ENCODE results near the gene THBS1.

- TF ChIP-seq EZH2 (IDR thresholded peaks at IDR 0.05; ENCODE audit: borderline replicate concordance, insufficient read depth, low read depth, low read length, poor library complexity, severe bottlenecking) (no peak), CTCF (IDR thresholded peaks at IDR 0.05) (no peak)
These were observed 58.2 kb downstream of the THBS1 start for GRCh38 chr15:39639037-39639436.
